Mesendoderm (in vitro differentiated cells): ENCODE results near the gene HASPIN.

Experiments
- DNase-seq: peaks from one replicate; pipeline ENCODE4 v3.0.0; 2013
- H2AK5ac ChIP-seq: 2 replicates; pipeline ENCODE4 v1.6.1; 2013; ENCODE audit warnings: low read length, inconsistent platforms
- H2BK120ac ChIP-seq: 2 replicates; pipeline ENCODE4 v1.6.1; 2013; ENCODE audit warnings: low read depth, mild to moderate bottlenecking, low read length, moderate library complexity, mixed read lengths
- H2BK15ac ChIP-seq: replicated peaks from 2 replicates; pipeline ENCODE4 v1.6.1; 2013; ENCODE audit warnings: low read depth, mild to moderate bottlenecking, moderate library complexity
- H2BK5ac ChIP-seq: 2 replicates; pipeline ENCODE4 v1.6.1; 2013; ENCODE audit warnings: low read length, inconsistent platforms
- H3K18ac ChIP-seq: 2 replicates; pipeline ENCODE4 v1.6.1; 2013; ENCODE audit warnings: mild to moderate bottlenecking, low read length, mixed read lengths
- H3K23ac ChIP-seq: one replicate; pipeline ENCODE4 v1.6.1; 2013; ENCODE audit warnings: low read length
- H3K27ac ChIP-seq: 2 replicates; pipeline ENCODE4 v1.5.1; 2013; ENCODE audit warnings: low read depth, mild to moderate bottlenecking, inconsistent platforms, low read length, moderate library complexity
- H3K27me3 ChIP-seq: 2 replicates; pipeline ENCODE4 v1.6.1; 2013; ENCODE audit warnings: low read length, control low read depth, mild to moderate bottlenecking, inconsistent platforms; ENCODE audit not compliant: insufficient read depth, poor library complexity
- H3K36me3 ChIP-seq: 2 replicates; pipeline ENCODE4 v1.6.1; 2013; ENCODE audit warnings: low read length, inconsistent platforms; ENCODE audit not compliant: control insufficient read depth, insufficient read depth
- H3K4ac ChIP-seq: one replicate; pipeline ENCODE4 v1.6.1; 2013; ENCODE audit warnings: low read depth, mild to moderate bottlenecking, low read length, moderate library complexity
- H3K4me1 ChIP-seq: 2 replicates; pipeline ENCODE4 v1.6.1; 2013; ENCODE audit warnings: low read depth, low read length, inconsistent platforms; ENCODE audit not compliant: control insufficient read depth
- H3K4me2 ChIP-seq: 2 replicates; pipeline ENCODE4 v1.6.1; 2013; ENCODE audit warnings: low read length
- H3K4me3 ChIP-seq: 2 replicates; pipeline ENCODE4 v1.5.1; 2013; ENCODE audit warnings: mild to moderate bottlenecking, low read length
- H3K56ac ChIP-seq: one replicate; pipeline ENCODE4 v1.6.1; 2013; ENCODE audit warnings: low read length
- H3K79me1 ChIP-seq: 2 replicates; pipeline ENCODE4 v1.6.1; 2013; ENCODE audit warnings: low read length, inconsistent platforms
- H3K79me2 ChIP-seq: 2 replicates; pipeline ENCODE4 v1.6.1; 2013; ENCODE audit warnings: mild to moderate bottlenecking, low read length; ENCODE audit not compliant: control insufficient read depth, insufficient read depth
- H3K9ac ChIP-seq: 2 replicates; pipeline ENCODE4 v1.6.1; 2013; ENCODE audit warnings: low read length, inconsistent platforms
- H4K5ac ChIP-seq: one replicate; pipeline ENCODE4 v1.6.1; 2013; ENCODE audit warnings: low read length
- H4K8ac ChIP-seq: one replicate; pipeline ENCODE4 v1.6.1; 2013; ENCODE audit warnings: low read depth, mild to moderate bottlenecking, control low read depth, low read length, moderate library complexity
- WGBS: extraction: QIAGEN DNeasy Blood & Tissue Kit; methylation state at CpG from one replicate; pipeline ENCODE4 v1.1.7; 2013; ENCODE audit warnings: low lambda C conversion rate, missing lambda C conversion rate; ENCODE audit not compliant: insufficient coverage; ENCODE audit errors: extremely low coverage; 5-methylcytosine and 5-hydroxymethylcytosine counted together

HASPIN gene

GRCh38 chr17:3693141-3693540 is 30.6 kb upstream of the HASPIN start:
- Histone ChIP-seq H3K9ac (no peak overlapping the region), H3K27ac (no peak overlapping the region), H3K4me2 (no peak overlapping the region), H3K36me3 (no peaks in the 10 kb centered on the region), H3K79me2 (no peaks in the 10 kb centered on the region), H2BK5ac (no peak overlapping the region), H3K4me1 (no peaks in the 10 kb centered on the region), H3K23ac (no peak overlapping the region), H3K56ac (no peak overlapping the region), H4K8ac (no peak overlapping the region), H3K27me3 (peaks cover 27% of the 10 kb centered on the region), H3K79me1 (no peaks in the 10 kb centered on the region), H4K5ac (no peak overlapping the region), H3K4ac (no peak overlapping the region), H2BK15ac (no peak overlapping the region), H2BK120ac (no peak overlapping the region), H2AK5ac (no peak overlapping the region), H3K4me3 (no peak overlapping the region), H3K18ac (no peak overlapping the region)
- no peak for DNase-seq
- WGBS: no CpG with 5 or more reads among the region's 4 CpGs

GRCh38 chr17:3693829-3694231 is 29.9 kb upstream of the HASPIN start:
- no peak overlapping the region for H3K4me3 ChIP-seq
- H3K79me1 ChIP-seq: no peaks in the 10 kb centered on the region
- no peak overlapping the region for H4K8ac ChIP-seq
- H2AK5ac ChIP-seq: no peak overlapping the region
- no peak overlapping the region for H2BK120ac ChIP-seq
- H3K9ac ChIP-seq: no peak overlapping the region
- H3K27me3 ChIP-seq: peaks cover 29% of the 10 kb centered on the region
- no peak overlapping the region for H3K27ac ChIP-seq
- no peaks in the 10 kb centered on the region for H3K79me2 ChIP-seq
- H3K4me1 ChIP-seq: no peaks in the 10 kb centered on the region
- DNase-seq: no peak
- H3K18ac ChIP-seq: no peak overlapping the region
- H3K56ac ChIP-seq: no peak overlapping the region
- no peak overlapping the region for H3K4me2 ChIP-seq
- H3K23ac ChIP-seq: no peak overlapping the region
- WGBS: no CpG with 5 or more reads among the region's 9 CpGs
- no peak overlapping the region for H2BK15ac ChIP-seq
- no peaks in the 10 kb centered on the region for H3K36me3 ChIP-seq
- no peak overlapping the region for H2BK5ac ChIP-seq
- H4K5ac ChIP-seq: no peak overlapping the region
- no peak overlapping the region for H3K4ac ChIP-seq

- DNase-seq: no peak
- H2BK5ac ChIP-seq: no peak overlapping the region
- H3K9ac ChIP-seq: no peak overlapping the region
- no peaks in the 10 kb centered on the region for H3K79me2 ChIP-seq
- H4K5ac ChIP-seq: no peak overlapping the region
- H3K18ac ChIP-seq: no peak overlapping the region
- no peak overlapping the region for H2BK120ac ChIP-seq
- H3K79me1 ChIP-seq: no peaks in the 10 kb centered on the region
- H3K27me3 ChIP-seq: peaks cover 29% of the 10 kb centered on the region
- no peak overlapping the region for H3K4ac ChIP-seq
- no peak overlapping the region for H3K23ac ChIP-seq
- H2BK15ac ChIP-seq: no peak overlapping the region
- no peaks in the 10 kb centered on the region for H3K4me1 ChIP-seq
- H3K4me3 ChIP-seq: no peak overlapping the region
- H3K27ac ChIP-seq: no peak overlapping the region
- H4K8ac ChIP-seq: no peak overlapping the region
- no CpG with 5 or more reads among the region's 17 CpGs for WGBS
- H2AK5ac ChIP-seq: no peak overlapping the region
- H3K4me2 ChIP-seq: peak overlapping the region; percentile 70
- no peaks in the 10 kb centered on the region for H3K36me3 ChIP-seq
- H3K56ac ChIP-seq: peak overlapping the region; percentile 2
These were observed 28.5 kb upstream of the HASPIN start for GRCh38 chr17:3695129-3695722.

GRCh38 chr17:3695723-3696411 is 27.8 kb upstream of the HASPIN start, which contains the start of gene P2RX5:
Gene P2RX5, minus strand, starts transcription at chr17:3696155. Its CDS starts 150 bp downstream, at chr17:3696005.
- Histone ChIP-seq H3K79me1 (no peaks in the 10 kb centered on the region), H2AK5ac (no peak within 1 kb of the TSS), H2BK5ac (no peak within 1 kb of the TSS), H2BK120ac (no peak within 1 kb of the TSS), H3K27ac (no peak within 1 kb of the TSS), H3K23ac (no peak within 1 kb of the TSS), H3K9ac (peak within 1 kb of the TSS; percentile 17), H3K27me3 (peaks cover 29% of the 10 kb centered on the region), H3K36me3 (no peaks in the 10 kb centered on the region), H3K56ac (peak within 1 kb of the TSS; percentile 42), H3K4me1 (no peaks in the 10 kb centered on the region), H3K4me3 (no peak within 1 kb of the TSS), H3K4ac (no peak within 1 kb of the TSS), H3K18ac (no peak within 1 kb of the TSS), H3K79me2 (no peaks in the 10 kb centered on the region), H2BK15ac (no peak within 1 kb of the TSS), H4K5ac (no peak within 1 kb of the TSS), H4K8ac (no peak within 1 kb of the TSS), H3K4me2 (peak within 1 kb of the TSS; percentile 70)
- peak; percentile 72 for DNase-seq
- WGBS: no CpG with 5 or more reads among the region's 65 CpGs

- Histone ChIP-seq H2AK5ac (no peak overlapping the region), H4K5ac (no peak overlapping the region), H3K27me3 (peaks cover 29% of the 10 kb centered on the region), H3K4me1 (no peaks in the 10 kb centered on the region), H3K27ac (no peak overlapping the region), H2BK120ac (no peak overlapping the region), H3K4me2 (no peak overlapping the region), H3K9ac (no peak overlapping the region), H2BK15ac (no peak overlapping the region), H3K79me2 (no peaks in the 10 kb centered on the region), H3K79me1 (no peaks in the 10 kb centered on the region), H4K8ac (no peak overlapping the region), H3K18ac (no peak overlapping the region), H3K56ac (no peak overlapping the region), H3K36me3 (no peaks in the 10 kb centered on the region), H3K4ac (no peak overlapping the region), H3K23ac (no peak overlapping the region), H3K4me3 (no peak overlapping the region), H2BK5ac (no peak overlapping the region)
- WGBS: no CpG with 5 or more reads among the region's 12 CpGs
- no peak for DNase-seq
These were observed 26.6 kb upstream of the HASPIN start for GRCh38 chr17:3697103-3697476.
